Prostate gland (tissue), 2 donors: ENCODE results near the gene CACNG5.

ENCODE experiments used
- POLR2A ChIP-seq: fragments of 450-650 bp; IDR thresholded peaks from one replicate; pipeline ENCODE4 v1.6.1; 2016; ENCODE audit warnings: antibody characterized with exemption, mild to moderate bottlenecking
- TF ChIP-seq, protein P1 (sequence below), 4 experiments: fragments of 200-600 bp in 2 of 4; fragments of 450-650 bp in 2 of 4; sonication (generic) in 2 of 4; IDR thresholded peaks; 1 replicate in 3 of 4; 2 replicates in 1 of 4; pipeline ENCODE4 v1.5.1; 2016 to 2019; ENCODE audit warnings: antibody characterized with exemption in 4 of 4, mild to moderate bottlenecking in 2 of 4, moderate library complexity in 2 of 4

- TF ChIP-seq POLR2A, result no peak
- TF ChIP-seq, protein P1, sequence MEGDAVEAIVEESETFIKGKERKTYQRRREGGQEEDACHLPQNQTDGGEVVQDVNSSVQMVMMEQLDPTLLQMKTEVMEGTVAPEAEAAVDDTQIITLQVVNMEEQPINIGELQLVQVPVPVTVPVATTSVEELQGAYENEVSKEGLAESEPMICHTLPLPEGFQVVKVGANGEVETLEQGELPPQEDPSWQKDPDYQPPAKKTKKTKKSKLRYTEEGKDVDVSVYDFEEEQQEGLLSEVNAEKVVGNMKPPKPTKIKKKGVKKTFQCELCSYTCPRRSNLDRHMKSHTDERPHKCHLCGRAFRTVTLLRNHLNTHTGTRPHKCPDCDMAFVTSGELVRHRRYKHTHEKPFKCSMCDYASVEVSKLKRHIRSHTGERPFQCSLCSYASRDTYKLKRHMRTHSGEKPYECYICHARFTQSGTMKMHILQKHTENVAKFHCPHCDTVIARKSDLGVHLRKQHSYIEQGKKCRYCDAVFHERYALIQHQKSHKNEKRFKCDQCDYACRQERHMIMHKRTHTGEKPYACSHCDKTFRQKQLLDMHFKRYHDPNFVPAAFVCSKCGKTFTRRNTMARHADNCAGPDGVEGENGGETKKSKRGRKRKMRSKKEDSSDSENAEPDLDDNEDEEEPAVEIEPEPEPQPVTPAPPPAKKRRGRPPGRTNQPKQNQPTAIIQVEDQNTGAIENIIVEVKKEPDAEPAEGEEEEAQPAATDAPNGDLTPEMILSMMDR (IDR thresholded peaks at IDR 0.05), result no peak
These were observed 39.0 kb downstream of the CACNG5 start for GRCh38 chr17:66873962-66874361.
